Mucosa of descending colon (tissue), 3 donors: ENCODE measurements around the gene KCNJ2. TPM values are rescaled to one million over a fixed set of nuclear protein-coding genes. Genes with fewer than 3 reads are reported as not detected.

Experiments
- ATAC-seq: fragments of 200-7000 bp; cut with Tn5 transposase; one replicate; pipeline ENCODE4 v1.9.1; 2020; ENCODE audit warnings: mild to moderate bottlenecking, moderate library complexity
- DNase-seq, 3 donors: peaks; one replicate each; pipeline ENCODE4 v3.0.0-alpha.2; 2020
- H3K36me3 ChIP-seq: fragments of 200-600 bp; one replicate; pipeline ENCODE4 v1.8.0; 2021; ENCODE audit warnings: low read depth, mild to moderate bottlenecking
- H3K4me1 ChIP-seq: fragments of 200-600 bp; one replicate; pipeline ENCODE4 v1.8.0; 2021; ENCODE audit warnings: low read depth, mild to moderate bottlenecking
- H3K4me3 ChIP-seq: fragments of 200-600 bp; one replicate; pipeline ENCODE4 v1.8.0; 2021; ENCODE audit warnings: mild to moderate bottlenecking
- H3K9me3 ChIP-seq: fragments of 200-600 bp; one replicate; pipeline ENCODE4 v1.8.0; 2021; ENCODE audit warnings: mild to moderate bottlenecking
- intact Hi-C, 2 donors: fragments of 100-400 bp; cut with DNase I in 1 of 2; cut with micrococcal nuclease in 1 of 2; formaldehyde crosslinking; loops; one replicate each; pipeline versions ENCODE4 v1.11.0 to v1.11.1; 2022; cut with DNase I, micrococcal nuclease
- total RNA-seq, 3 donors: library from RNA; stranded (reverse); fragmentation: NEBNext Ultra II Directional in 2 of 3; extraction: Animal tissue kit (Norgen Biotek cat#: 25700) in 2 of 3; gene quantifications; one replicate each; pipeline versions ENCODE4 v1.2.1 to v1.2.4, GENCODE V29; 2021 to 2023
- TF ChIP-seq, protein P1 (sequence below): fragments of 200-600 bp; IDR thresholded peaks from one replicate; pipeline ENCODE4 v1.8.0; 2022; ENCODE audit warnings: antibody characterized with exemption, mild to moderate bottlenecking
- donor health status: DM: no; HTN: no; CAD: no; lungs with moderate emphysema.
- donor health status: DM: no; HTN: no; CAD: no.
- donor health status: DM: no; HTN: yes; CAD: no.

KCNJ2 gene
- total RNA-seq, 3 donors from 2014 or later, result 9.2 to 17.3 (median 14.4) TPM

DNA sequence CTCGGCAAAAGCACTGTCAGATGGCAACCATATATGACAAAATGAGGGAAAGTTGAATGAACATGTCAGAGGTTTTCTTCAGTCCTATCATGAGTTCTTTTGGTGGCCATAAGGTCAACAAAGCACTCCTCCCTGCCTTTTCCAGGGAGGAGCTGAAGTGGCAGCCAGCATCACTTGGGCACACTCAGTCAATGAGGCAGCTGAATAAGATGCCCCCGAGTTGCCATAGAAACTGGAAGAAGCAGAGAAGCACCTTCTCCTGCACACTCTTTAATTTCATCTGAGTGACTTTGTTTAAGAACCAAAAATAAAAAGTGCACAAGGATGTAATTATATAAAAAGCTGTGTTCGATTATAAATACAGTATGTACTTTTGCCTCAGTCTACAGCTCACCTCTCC lies 16.0 kb downstream of the KCNJ2 start:
- no peak for DNase-seq
- no peak for ATAC-seq
- H3K4me1 ChIP-seq, result no peaks in the 10 kb centered on the region
- no peak overlapping the region for H3K4me3 ChIP-seq
- no peaks in the 10 kb centered on the region for H3K36me3 ChIP-seq
- TF ChIP-seq, protein P1, sequence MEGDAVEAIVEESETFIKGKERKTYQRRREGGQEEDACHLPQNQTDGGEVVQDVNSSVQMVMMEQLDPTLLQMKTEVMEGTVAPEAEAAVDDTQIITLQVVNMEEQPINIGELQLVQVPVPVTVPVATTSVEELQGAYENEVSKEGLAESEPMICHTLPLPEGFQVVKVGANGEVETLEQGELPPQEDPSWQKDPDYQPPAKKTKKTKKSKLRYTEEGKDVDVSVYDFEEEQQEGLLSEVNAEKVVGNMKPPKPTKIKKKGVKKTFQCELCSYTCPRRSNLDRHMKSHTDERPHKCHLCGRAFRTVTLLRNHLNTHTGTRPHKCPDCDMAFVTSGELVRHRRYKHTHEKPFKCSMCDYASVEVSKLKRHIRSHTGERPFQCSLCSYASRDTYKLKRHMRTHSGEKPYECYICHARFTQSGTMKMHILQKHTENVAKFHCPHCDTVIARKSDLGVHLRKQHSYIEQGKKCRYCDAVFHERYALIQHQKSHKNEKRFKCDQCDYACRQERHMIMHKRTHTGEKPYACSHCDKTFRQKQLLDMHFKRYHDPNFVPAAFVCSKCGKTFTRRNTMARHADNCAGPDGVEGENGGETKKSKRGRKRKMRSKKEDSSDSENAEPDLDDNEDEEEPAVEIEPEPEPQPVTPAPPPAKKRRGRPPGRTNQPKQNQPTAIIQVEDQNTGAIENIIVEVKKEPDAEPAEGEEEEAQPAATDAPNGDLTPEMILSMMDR, result no peak
- H3K9me3 ChIP-seq, result no peaks in the 10 kb centered on the region
- intact Hi-C loops, result no loop called here

DNA sequence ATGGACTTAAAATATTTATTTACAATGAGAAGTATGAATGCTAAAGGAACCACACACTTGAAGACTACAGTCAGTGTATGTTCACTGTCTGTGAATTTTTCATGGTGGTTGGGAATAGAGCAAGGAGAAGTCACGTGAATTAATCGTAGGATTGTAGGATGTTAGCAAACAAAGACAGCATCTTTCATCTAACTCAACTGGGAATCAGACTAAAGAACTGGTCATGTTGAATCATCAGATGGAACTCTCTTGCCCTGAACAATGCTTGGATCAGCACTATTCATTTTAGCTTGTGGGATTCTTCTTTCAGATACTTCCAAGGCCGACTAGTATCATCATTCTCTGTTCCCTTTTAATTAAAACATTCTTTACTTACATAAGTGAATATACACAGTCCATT lies 18.1 kb downstream of the KCNJ2 start:
- Histone ChIP-seq H3K36me3 (no peaks in the 10 kb centered on the region), H3K9me3 (no peaks in the 10 kb centered on the region), H3K4me3 (no peak overlapping the region), H3K4me1 (no peaks in the 10 kb centered on the region)
- DNase-seq (no peak), ATAC-seq (no peak)
- TF ChIP-seq, protein P1, result no peak
- intact Hi-C loops, result no loop called here

DNA sequence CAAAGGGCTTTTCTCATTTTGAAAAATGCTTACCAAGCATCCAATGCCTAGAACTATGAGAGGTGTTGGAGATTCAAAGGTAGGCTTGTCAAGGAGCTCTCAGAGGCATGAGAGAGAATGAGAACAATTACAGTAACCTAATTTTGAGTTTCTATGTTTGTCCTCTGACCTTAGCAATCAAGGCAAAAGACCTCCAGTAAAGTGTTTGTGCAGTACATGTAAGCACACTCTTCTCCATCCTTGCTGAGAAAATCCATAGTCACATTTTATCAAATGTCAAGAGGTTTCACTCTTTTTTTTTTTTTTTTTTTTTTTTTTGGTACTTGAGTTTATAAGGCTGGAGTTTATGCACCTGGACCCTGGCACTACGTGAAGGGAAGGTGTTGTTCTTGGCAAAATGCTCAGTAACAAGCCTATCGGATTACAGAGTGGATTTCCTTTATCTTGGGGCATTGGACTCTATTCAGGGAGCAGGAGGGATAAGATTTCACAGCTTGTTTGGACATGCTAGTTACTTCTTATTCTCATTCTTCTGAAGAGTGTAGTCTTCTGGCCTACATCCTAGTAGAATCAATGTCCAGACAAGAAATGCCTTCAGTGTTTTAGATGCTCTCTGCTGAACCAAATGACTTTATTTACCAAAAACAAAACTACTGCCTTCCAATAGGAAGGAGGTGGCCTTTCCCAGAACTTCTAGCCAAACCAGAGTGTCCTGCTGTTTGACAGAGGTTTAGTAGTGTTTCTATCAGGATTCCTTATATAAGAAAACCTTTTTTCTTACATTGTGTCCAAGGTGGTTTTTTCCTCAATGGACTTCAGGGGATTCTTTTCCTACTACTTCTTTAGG lies 21.9 kb downstream of the KCNJ2 start:
- DNase-seq (no peak), ATAC-seq (no peak)
- intact Hi-C loops, result no loop called here
- H3K36me3 ChIP-seq, result no peaks in the 10 kb centered on the region
- H3K9me3 ChIP-seq, result no peaks in the 10 kb centered on the region
- no peaks in the 10 kb centered on the region for H3K4me1 ChIP-seq
- TF ChIP-seq, protein P1, result no peak
- no peak overlapping the region for H3K4me3 ChIP-seq

DNA sequence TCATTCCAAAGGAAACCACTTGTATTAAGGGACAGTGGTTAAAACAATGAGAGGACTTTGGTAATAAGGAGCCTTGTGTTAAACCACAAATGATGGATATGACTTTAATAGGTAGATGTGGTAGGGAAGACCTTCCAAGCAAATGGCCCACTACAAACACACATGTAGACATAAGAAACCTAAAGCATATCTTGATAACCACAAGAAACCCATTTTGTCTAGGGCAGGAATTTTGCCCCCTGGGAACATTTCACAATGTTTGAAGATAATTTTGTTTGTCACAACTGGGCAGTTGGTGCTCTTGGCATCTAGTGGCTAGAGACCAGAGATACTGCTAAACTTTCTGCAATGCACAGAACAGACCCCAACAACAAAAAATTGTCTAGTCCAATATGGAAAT lies 25.8 kb downstream of the KCNJ2 start:
- DNase-seq (no peak), ATAC-seq (no peak)
- Histone ChIP-seq H3K4me3 (no peak overlapping the region), H3K36me3 (no peaks in the 10 kb centered on the region), H3K4me1 (no peaks in the 10 kb centered on the region), H3K9me3 (no peaks in the 10 kb centered on the region)
- TF ChIP-seq, protein P1, result no peak
- intact Hi-C loops, result no loop called here

DNA sequence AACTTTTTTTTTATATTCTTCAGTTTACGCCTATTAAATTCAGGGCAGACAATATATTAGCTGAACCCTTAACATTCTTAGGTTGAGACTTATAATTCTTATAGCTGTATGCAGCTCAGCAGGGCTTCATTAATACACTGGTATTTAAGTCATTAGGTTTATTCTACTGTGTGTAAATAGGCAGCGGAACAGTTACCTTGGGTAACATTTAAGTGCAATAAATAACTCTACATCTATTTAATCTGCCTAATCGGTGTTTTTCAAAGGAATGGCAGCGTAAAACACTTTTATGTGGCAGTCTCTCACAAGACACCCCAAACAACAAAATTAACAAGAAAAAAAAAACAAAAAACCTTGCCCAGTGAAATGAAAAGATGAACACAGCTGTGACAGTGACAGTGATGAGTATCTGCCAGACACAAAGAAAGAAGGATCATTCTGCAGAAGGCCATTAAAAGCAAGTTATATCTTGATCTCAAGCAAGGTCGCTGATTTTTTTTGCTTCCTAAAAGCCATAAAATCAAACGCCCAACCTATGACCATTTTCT lies 32.6 kb downstream of the KCNJ2 start:
- H3K9me3 ChIP-seq, result no peaks in the 10 kb centered on the region
- DNase-seq (no peak), ATAC-seq (no peak)
- H3K4me1 ChIP-seq, result no peaks in the 10 kb centered on the region
- no peak overlapping the region for H3K4me3 ChIP-seq
- TF ChIP-seq, protein P1, result no peak
- intact Hi-C loops, result no loop called here
- H3K36me3 ChIP-seq, result no peaks in the 10 kb centered on the region
